Measurements from ENCODE around the gene COG5. TPM values are rescaled to one million over a fixed set of nuclear protein-coding genes. Genes with fewer than 3 reads are reported as not detected.

COG5 gene
- total RNA-seq, 1 donor from 2014 or later: 37.1 TPM

- DNase-seq (ENCODE audit: low read depth): no peak
- Histone ChIP-seq H3K36me3 (ENCODE audit: control insufficient read depth, insufficient read depth, low read length) (no peaks in the 10 kb centered on the region), H3K4me3 (ENCODE audit: low read depth, low read length) (no peak overlapping the region), H3K27me3 (ENCODE audit: control insufficient read depth, insufficient read depth, low read length) (no peaks in the 10 kb centered on the region)
- TF ChIP-seq CTCF (IDR thresholded peaks at IDR 0.05; ENCODE audit: insufficient read depth, low read length, poor library complexity, severe bottlenecking): no peak
Measured at GRCh38 chr7:107450970-107451369, 112.8 kb downstream of the COG5 start.

GRCh38 chr7:107446988-107447387 is 116.7 kb downstream of the COG5 start:
- Histone ChIP-seq H3K4me3 (ENCODE audit: low read depth, low read length) (no peak overlapping the region), H3K27me3 (ENCODE audit: control insufficient read depth, insufficient read depth, low read length) (no peaks in the 10 kb centered on the region), H3K36me3 (ENCODE audit: control insufficient read depth, insufficient read depth, low read length) (no peaks in the 10 kb centered on the region)
- no peak for DNase-seq (ENCODE audit: low read depth)
- TF ChIP-seq CTCF (IDR thresholded peaks at IDR 0.05; ENCODE audit: insufficient read depth, low read length, poor library complexity, severe bottlenecking): no peak

GRCh38 chr7:107446531-107446930 is 117.2 kb downstream of the COG5 start:
- DNase-seq (ENCODE audit: low read depth): no peak
- no peak overlapping the region for H3K4me3 ChIP-seq (ENCODE audit: low read depth, low read length)
- TF ChIP-seq CTCF (IDR thresholded peaks at IDR 0.05; ENCODE audit: insufficient read depth, low read length, poor library complexity, severe bottlenecking): no peak
- no peaks in the 10 kb centered on the region for H3K27me3 ChIP-seq (ENCODE audit: control insufficient read depth, insufficient read depth, low read length)
- H3K36me3 ChIP-seq (ENCODE audit: control insufficient read depth, insufficient read depth, low read length): no peaks in the 10 kb centered on the region

- TF ChIP-seq CTCF (IDR thresholded peaks at IDR 0.05; ENCODE audit: insufficient read depth, low read length, poor library complexity, severe bottlenecking): no peak
- Histone ChIP-seq H3K36me3 (ENCODE audit: control insufficient read depth, insufficient read depth, low read length) (no peaks in the 10 kb centered on the region), H3K27me3 (ENCODE audit: control insufficient read depth, insufficient read depth, low read length) (no peaks in the 10 kb centered on the region), H3K4me3 (ENCODE audit: low read depth, low read length) (no peak overlapping the region)
- no peak for DNase-seq (ENCODE audit: low read depth)
Measured at GRCh38 chr7:107442678-107443077, 121.0 kb downstream of the COG5 start.

- Histone ChIP-seq H3K4me3 (ENCODE audit: low read depth, low read length) (no peak overlapping the region), H3K27me3 (ENCODE audit: control insufficient read depth, insufficient read depth, low read length) (no peaks in the 10 kb centered on the region)
- DNase-seq (ENCODE audit: low read depth): no peak
Measured at GRCh38 chr7:107441581-107442422, 121.9 kb downstream of the COG5 start.

More at GRCh38 chr7:107441581-107442422, 121.9 kb downstream of the COG5 start:
- no peak for TF ChIP-seq CTCF (IDR thresholded peaks at IDR 0.05; ENCODE audit: insufficient read depth, low read length, poor library complexity, severe bottlenecking)
- H3K36me3 ChIP-seq (ENCODE audit: control insufficient read depth, insufficient read depth, low read length): no peaks in the 10 kb centered on the region

Measured in kidney epithelial cell (primary cell).